Muscle layer of duodenum (tissue), 2 donors: Measurements from ENCODE around the gene PLEKHA6.

Source experiments
- H3K27ac ChIP-seq: one replicate; pipeline ENCODE4 v1.7.0; 2013; ENCODE audit warnings: mild to moderate bottlenecking, low read length
- H3K27me3 ChIP-seq: one replicate; pipeline ENCODE4 v1.7.0; 2013; ENCODE audit warnings: low read depth, mild to moderate bottlenecking, control low read depth, low read length
- H3K36me3 ChIP-seq, 2 donors: one replicate each; pipeline ENCODE4 v1.7.0; 2013; ENCODE audit warnings: low read length in 2 of 2, control low read depth in 1 of 2, mild to moderate bottlenecking in 1 of 2; ENCODE audit not compliant: insufficient read depth in 2 of 2, control insufficient read depth in 1 of 2
- H3K4me1 ChIP-seq, 2 donors: one replicate each; pipeline ENCODE4 v1.7.0; 2013; ENCODE audit warnings: low read length in 2 of 2, mild to moderate bottlenecking in 2 of 2, control low read depth in 1 of 2, moderate library complexity in 1 of 2; ENCODE audit not compliant: insufficient read depth in 2 of 2, control insufficient read depth in 1 of 2
- H3K4me3 ChIP-seq, 2 donors: one replicate each; pipeline ENCODE4 v1.7.0; 2013; ENCODE audit warnings: low read length in 2 of 2, low read depth in 1 of 2, mild to moderate bottlenecking in 1 of 2
- H3K9me3 ChIP-seq, 2 donors: one replicate each; pipeline ENCODE4 v1.7.0; 2013; ENCODE audit warnings: low read length in 2 of 2, control low read depth in 1 of 2, mild to moderate bottlenecking in 1 of 2; ENCODE audit not compliant: control insufficient read depth in 1 of 2
- donor health status: healthy.

Gene PLEKHA6

GRCh38 chr1:204376919-204377799, 17.4 kb upstream of the PLEKHA6 start:
- no peaks in the 10 kb centered on the region for H3K36me3 ChIP-seq
- H3K4me1 ChIP-seq: peaks cover 0 to 14% of the 10 kb centered on the region in 2 donors
- peak overlapping the region; percentile 41 to 72 for H3K4me3 ChIP-seq
- peak overlapping the region; percentile 61 for H3K27ac ChIP-seq
- H3K9me3 ChIP-seq: no peaks in the 10 kb centered on the region
- peaks cover 11% of the 10 kb centered on the region for H3K27me3 ChIP-seq

GRCh38 chr1:204376465-204376864, 16.7 kb upstream of the PLEKHA6 start:
- Histone ChIP-seq H3K36me3 (no peaks in the 10 kb centered on the region), H3K27ac (no peak overlapping the region), H3K27me3 (peaks cover 11% of the 10 kb centered on the region), H3K4me1 (peaks cover 0 to 14% of the 10 kb centered on the region in 2 donors), H3K9me3 (no peaks in the 10 kb centered on the region), H3K4me3 (peak overlapping the region in 1 of 2 donors; percentile 41)

GRCh38 chr1:204373911-204374310, 14.2 kb upstream of the PLEKHA6 start:
- Histone ChIP-seq H3K4me1 (peaks cover 0 to 14% of the 10 kb centered on the region in 2 donors), H3K27ac (no peak overlapping the region), H3K4me3 (no peak overlapping the region), H3K9me3 (no peaks in the 10 kb centered on the region), H3K27me3 (peaks cover 7% of the 10 kb centered on the region), H3K36me3 (no peaks in the 10 kb centered on the region)

- H3K36me3 ChIP-seq: no peaks in the 10 kb centered on the region
These were observed 10.4 kb upstream of the PLEKHA6 start for GRCh38 chr1:204370176-204370575.

GRCh38 chr1:204368996-204369726, 9.4 kb upstream of the PLEKHA6 start:
- Histone ChIP-seq H3K36me3 (no peaks in the 10 kb centered on the region), H3K4me3 (no peak overlapping the region), H3K9me3 (no peaks in the 10 kb centered on the region), H3K27me3 (no peaks in the 10 kb centered on the region), H3K4me1 (no peaks in the 10 kb centered on the region), H3K27ac (no peak overlapping the region)

More at GRCh38 chr1:204370176-204370575, 10.4 kb upstream of the PLEKHA6 start:
- H3K27ac ChIP-seq: no peak overlapping the region
- no peak overlapping the region for H3K4me3 ChIP-seq
- no peaks in the 10 kb centered on the region for H3K27me3 ChIP-seq
- H3K4me1 ChIP-seq: no peaks in the 10 kb centered on the region
- H3K9me3 ChIP-seq: no peaks in the 10 kb centered on the region

- Histone ChIP-seq H3K4me3 (no peak overlapping the region), H3K27me3 (no peaks in the 10 kb centered on the region), H3K27ac (no peak overlapping the region), H3K36me3 (no peaks in the 10 kb centered on the region), H3K4me1 (peaks cover 0 to 5% of the 10 kb centered on the region in 2 donors), H3K9me3 (no peaks in the 10 kb centered on the region)
These were observed 8.2 kb upstream of the PLEKHA6 start for GRCh38 chr1:204367956-204368355.

- Histone ChIP-seq H3K27me3 (no peaks in the 10 kb centered on the region), H3K9me3 (no peaks in the 10 kb centered on the region), H3K27ac (no peak overlapping the region), H3K4me3 (no peak overlapping the region), H3K4me1 (peaks cover 0 to 7% of the 10 kb centered on the region in 2 donors), H3K36me3 (no peaks in the 10 kb centered on the region)
These were observed 7.6 kb upstream of the PLEKHA6 start for GRCh38 chr1:204367193-204367858.

- Histone ChIP-seq H3K4me3 (no peak overlapping the region), H3K4me1 (peaks cover 0 to 7% of the 10 kb centered on the region in 2 donors), H3K9me3 (no peaks in the 10 kb centered on the region), H3K27ac (no peak overlapping the region), H3K36me3 (no peaks in the 10 kb centered on the region), H3K27me3 (no peaks in the 10 kb centered on the region)
These were observed 7.0 kb upstream of the PLEKHA6 start for GRCh38 chr1:204366759-204367158.

- H3K9me3 ChIP-seq: no peaks in the 10 kb centered on the region
- peak overlapping the region; percentile 54 for H3K27ac ChIP-seq
- H3K4me3 ChIP-seq: peak overlapping the region; percentile 62 to 67
- H3K36me3 ChIP-seq: no peaks in the 10 kb centered on the region
- H3K4me1 ChIP-seq: peaks cover 0 to 16% of the 10 kb centered on the region in 2 donors
- H3K27me3 ChIP-seq: no peaks in the 10 kb centered on the region
These were observed 3.8 kb upstream of the PLEKHA6 start for GRCh38 chr1:204363335-204364114.

GRCh38 chr1:204362984-204363334, 3.2 kb upstream of the PLEKHA6 start:
- H3K9me3 ChIP-seq: no peaks in the 10 kb centered on the region
- peak overlapping the region; percentile 62 to 67 for H3K4me3 ChIP-seq
- H3K4me1 ChIP-seq: peaks cover 0 to 16% of the 10 kb centered on the region in 2 donors
- H3K27me3 ChIP-seq: no peaks in the 10 kb centered on the region
- H3K36me3 ChIP-seq: no peaks in the 10 kb centered on the region
- peak overlapping the region; percentile 54 for H3K27ac ChIP-seq
